ENCODE measurements around the gene MRPS18A.
"Not testable (repeated sequence)": the region's sequence is repeated elsewhere in the genome, so short reads cannot be mapped to it uniquely, and the experiment has no call there.

The MRPS18A gene

DNA sequence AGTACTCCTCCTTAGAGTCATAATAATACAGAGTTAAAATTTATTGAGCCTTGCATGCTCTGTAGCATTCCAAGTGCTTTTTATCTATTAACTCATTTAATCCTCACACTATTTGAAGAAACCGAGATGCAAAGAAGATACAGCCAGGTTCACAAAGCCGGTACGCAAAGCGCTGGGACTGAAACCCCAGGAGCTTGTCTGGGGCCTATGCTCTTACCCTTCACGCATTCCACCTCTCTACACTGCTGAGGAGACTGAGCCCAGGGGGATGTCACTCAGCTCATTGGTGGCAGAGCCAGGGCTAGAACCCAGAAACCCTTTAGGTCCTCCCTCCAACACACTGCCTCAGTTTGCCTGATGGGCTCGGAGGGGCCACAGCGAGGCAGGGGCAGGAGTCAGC is 19.7 kb upstream of the MRPS18A start:
- Histone ChIP-seq H3K27ac (peak overlapping the region; percentile 94; the same call in 1 of the 2 replicates), H3K9ac (ENCODE audit: insufficient read length) (peak overlapping the region; percentile 69), H3K9me3 (ENCODE audit: low read depth, low read length) (no peaks in the 10 kb centered on the region), H3K36me3 (ENCODE audit: insufficient read depth, low read length) (no peaks in the 10 kb centered on the region), H3K4me3 (no peak overlapping the region)
- DNase-seq (ENCODE audit: low read depth, low spot score): no peak
- no peak for TF ChIP-seq FOXP2 (optimal IDR thresholded peaks at IDR 0.05; ENCODE audit: control extremely low read depth, extremely low read length, insufficient read depth)
- no peak for TF ChIP-seq EZH2 (IDR thresholded peaks at IDR 0.05)
- no peak for TF ChIP-seq POLR2AphosphoS5 (IDR thresholded peaks at IDR 0.05; ENCODE audit: borderline replicate concordance, low read depth, low read length)

DNA sequence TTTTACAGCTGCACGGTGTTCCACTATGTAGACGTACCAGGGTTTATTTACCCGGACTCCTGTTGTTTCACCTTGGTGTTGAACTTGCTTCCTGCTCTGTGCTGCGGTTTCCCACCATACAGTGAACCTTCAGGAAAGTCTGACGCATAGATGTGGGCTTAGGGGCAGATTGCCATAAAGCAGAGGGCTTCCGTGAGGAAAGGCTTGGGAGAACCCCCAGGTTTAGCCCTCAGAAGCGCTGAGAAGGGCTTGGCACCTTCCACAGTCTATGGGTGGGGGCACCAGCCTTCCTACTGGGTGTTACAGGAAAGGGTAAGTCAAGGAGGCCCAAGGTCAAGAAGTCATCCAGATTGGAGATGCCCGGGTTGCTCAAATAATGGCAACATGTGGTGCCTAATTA is 19.2 kb upstream of the MRPS18A start:
- Histone ChIP-seq H3K36me3 (ENCODE audit: insufficient read depth, low read length) (no peaks in the 10 kb centered on the region), H3K9me3 (ENCODE audit: low read depth, low read length) (no peaks in the 10 kb centered on the region), H3K4me3 (peak overlapping the region; percentile 64; the same call in 1 of the 2 replicates), H3K27ac (peak overlapping the region; percentile 94), H3K9ac (ENCODE audit: insufficient read length) (peak overlapping the region; percentile 69)
- no peak for TF ChIP-seq EZH2 (IDR thresholded peaks at IDR 0.05)
- TF ChIP-seq FOXP2 (optimal IDR thresholded peaks at IDR 0.05; ENCODE audit: control extremely low read depth, extremely low read length, insufficient read depth): no peak
- TF ChIP-seq POLR2AphosphoS5 (IDR thresholded peaks at IDR 0.05; ENCODE audit: borderline replicate concordance, low read depth, low read length): no peak
- DNase-seq (ENCODE audit: low read depth, low spot score): no peak

DNA sequence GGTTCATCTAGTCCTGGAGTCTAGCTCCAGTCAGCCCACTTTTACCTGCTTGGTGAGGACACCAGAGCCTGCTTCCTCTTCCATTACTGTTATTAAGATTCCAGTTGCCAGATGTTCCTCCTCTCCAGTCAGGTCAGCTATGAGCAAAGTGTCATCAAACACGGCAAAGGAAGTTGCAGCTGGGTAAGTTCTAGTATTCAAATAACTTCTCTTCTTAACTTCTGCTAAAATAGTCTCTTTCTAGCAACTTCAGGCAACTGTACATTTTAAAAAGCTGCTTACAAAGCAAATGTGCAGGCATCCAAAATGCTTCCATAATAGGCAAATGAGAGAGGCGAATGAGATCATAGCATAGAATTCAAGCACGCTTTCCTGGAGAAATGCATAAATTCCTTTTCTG is 18.4 kb upstream of the MRPS18A start:
- peak overlapping the region; percentile 64 for H3K4me3 ChIP-seq
- DNase-seq (ENCODE audit: low read depth, low spot score): no peak
- TF ChIP-seq FOXP2 (optimal IDR thresholded peaks at IDR 0.05; ENCODE audit: control extremely low read depth, extremely low read length, insufficient read depth) (no peak), EZH2 (IDR thresholded peaks at IDR 0.05) (no peak)
- H3K9me3 ChIP-seq (ENCODE audit: low read depth, low read length): no peaks in the 10 kb centered on the region
- H3K27ac ChIP-seq: peak overlapping the region; percentile 94
- no peaks in the 10 kb centered on the region for H3K36me3 ChIP-seq (ENCODE audit: insufficient read depth, low read length)
- H3K9ac ChIP-seq (ENCODE audit: insufficient read length): peak overlapping the region; percentile 69

DNA sequence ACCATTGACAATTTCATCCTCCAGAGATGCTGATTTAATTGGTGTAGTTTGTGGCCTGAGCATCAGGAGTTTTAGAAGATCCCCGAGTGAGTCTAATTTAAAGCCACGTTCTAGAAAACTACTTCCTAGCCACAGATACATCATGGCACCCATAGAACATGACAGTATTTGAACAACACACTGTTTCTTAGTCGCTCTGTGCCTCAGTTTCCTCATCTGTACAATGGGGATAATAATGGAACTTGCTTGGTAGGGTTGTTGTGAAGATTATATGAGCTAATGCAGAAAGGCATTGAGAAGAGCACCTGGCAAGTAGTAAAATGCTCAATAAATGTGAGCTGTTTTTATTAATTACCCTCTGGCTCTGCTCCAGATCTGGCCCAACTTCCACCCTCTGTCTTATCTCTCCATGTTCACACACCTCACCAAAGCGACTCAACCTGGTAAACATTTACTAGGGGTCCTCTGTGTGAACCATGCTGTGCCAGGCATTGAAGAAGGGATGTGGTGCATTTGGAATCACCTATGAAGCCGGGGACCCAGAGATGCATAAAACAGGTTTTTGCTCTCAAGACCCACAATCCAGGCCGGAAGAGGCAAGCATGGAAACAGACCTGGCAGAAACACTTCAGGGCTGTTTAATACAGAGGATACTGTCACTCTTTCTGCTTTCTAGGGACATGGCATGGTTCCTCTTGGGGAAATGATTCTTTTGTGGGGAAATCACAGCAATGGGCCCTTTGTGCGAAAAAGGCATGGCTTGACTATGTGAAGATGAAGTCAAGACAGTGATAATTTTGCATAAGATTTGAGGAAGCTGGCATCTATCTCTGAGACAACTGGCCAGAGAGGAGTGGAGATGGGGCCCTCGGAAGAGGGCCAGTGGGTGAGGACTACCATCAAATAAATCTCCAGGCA is 16.2 kb upstream of the MRPS18A start:
- Histone ChIP-seq H3K9me3 (ENCODE audit: low read depth, low read length) (no peaks in the 10 kb centered on the region), H3K27ac (peak overlapping the region; percentile 22; the same call in 1 of the 2 replicates), H3K4me3 (no peak overlapping the region), H3K9ac (ENCODE audit: insufficient read length) (no peak overlapping the region), H3K36me3 (ENCODE audit: insufficient read depth, low read length) (no peaks in the 10 kb centered on the region)
- DNase-seq (ENCODE audit: low read depth, low spot score): no peak
- TF ChIP-seq EZH2 (IDR thresholded peaks at IDR 0.05): no peak
- no peak for TF ChIP-seq FOXP2 (optimal IDR thresholded peaks at IDR 0.05; ENCODE audit: control extremely low read depth, extremely low read length, insufficient read depth)
- TF ChIP-seq POLR2AphosphoS5 (IDR thresholded peaks at IDR 0.05; ENCODE audit: borderline replicate concordance, low read depth, low read length): no peak

DNA sequence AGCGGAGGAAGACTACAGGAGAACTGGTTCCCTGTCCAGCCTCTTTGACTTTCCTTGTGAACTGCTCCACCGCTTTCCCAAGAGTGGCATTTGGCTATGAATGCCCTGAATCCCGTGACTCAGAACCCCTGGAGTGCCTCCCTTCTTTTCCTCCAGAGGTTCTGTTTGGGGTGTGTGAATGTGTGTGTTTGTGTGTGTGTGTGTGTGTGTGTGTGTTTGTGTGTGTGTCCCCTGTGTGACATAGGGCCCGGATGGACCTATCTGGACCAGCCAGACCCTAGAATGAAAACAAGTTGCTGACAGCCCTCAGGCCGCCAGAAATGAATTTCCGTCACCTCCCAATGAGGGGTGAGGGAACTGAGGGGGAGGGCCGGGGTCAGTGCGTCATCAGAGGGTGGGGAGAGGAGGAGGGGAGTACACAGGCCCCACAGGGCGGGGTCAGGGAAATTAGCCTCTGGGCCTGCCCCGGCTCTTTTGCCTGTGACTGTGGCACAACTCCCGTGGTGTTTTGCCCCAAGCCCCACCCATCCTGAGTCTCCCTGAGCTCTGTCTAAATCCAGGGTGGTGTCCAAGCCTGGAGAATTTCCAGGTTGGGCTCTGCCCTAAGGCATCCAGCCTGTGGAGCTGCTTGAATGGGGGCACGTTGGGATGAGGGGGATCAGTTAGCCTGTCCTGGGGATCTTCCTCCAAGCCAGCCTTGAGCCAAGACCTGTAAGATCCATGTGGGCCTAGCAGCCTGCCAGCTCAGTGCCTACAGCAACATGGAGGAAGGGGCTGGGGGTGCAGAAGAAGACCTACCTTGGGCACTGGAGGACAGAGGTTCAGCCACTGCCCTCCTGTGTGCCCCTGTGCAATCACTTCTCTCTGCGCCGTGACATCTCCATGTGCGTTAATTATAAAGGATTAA is 15.2 kb upstream of the MRPS18A start:
- Histone ChIP-seq H3K9ac (ENCODE audit: insufficient read length) (no peak overlapping the region), H3K4me3 (no peak overlapping the region), H3K27ac (no peak overlapping the region; the same call in 1 of the 2 replicates), H3K9me3 (ENCODE audit: low read depth, low read length) (no peaks in the 10 kb centered on the region), H3K36me3 (ENCODE audit: insufficient read depth, low read length) (no peaks in the 10 kb centered on the region)
- TF ChIP-seq EZH2 (IDR thresholded peaks at IDR 0.05) (no peak), FOXP2 (optimal IDR thresholded peaks at IDR 0.05; ENCODE audit: control extremely low read depth, extremely low read length, insufficient read depth) (peak; percentile 35), POLR2AphosphoS5 (IDR thresholded peaks at IDR 0.05; ENCODE audit: borderline replicate concordance, low read depth, low read length) (peak; percentile 54; the same call in 1 of the 2 replicates)
- no peak for DNase-seq (ENCODE audit: low read depth, low spot score)

DNA sequence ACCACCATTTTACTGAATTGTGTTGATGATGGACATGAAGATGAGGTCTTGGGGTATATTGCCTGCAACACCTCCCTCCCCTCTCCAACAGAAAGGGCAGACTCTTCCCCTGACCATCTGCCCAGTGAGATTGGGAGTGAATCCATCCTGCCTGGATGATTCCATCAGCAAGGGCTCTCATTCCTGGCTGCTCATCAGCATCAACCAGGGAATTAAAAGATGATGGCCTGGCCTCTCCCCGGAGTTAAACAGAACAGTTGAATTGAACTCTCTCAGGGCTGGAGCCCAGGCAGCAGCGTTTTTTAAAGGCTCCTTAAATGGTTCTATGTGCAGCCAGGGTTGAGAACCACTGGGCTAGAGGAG is 14.6 kb upstream of the MRPS18A start:
- Histone ChIP-seq H3K4me3 (no peak overlapping the region), H3K9ac (ENCODE audit: insufficient read length) (no peak overlapping the region), H3K27ac (no peak overlapping the region), H3K36me3 (ENCODE audit: insufficient read depth, low read length) (no peaks in the 10 kb centered on the region), H3K9me3 (ENCODE audit: low read depth, low read length) (no peaks in the 10 kb centered on the region)
- no peak for DNase-seq (ENCODE audit: low read depth, low spot score)
- TF ChIP-seq EZH2 (IDR thresholded peaks at IDR 0.05) (no peak), FOXP2 (optimal IDR thresholded peaks at IDR 0.05; ENCODE audit: control extremely low read depth, extremely low read length, insufficient read depth) (no peak), POLR2AphosphoS5 (IDR thresholded peaks at IDR 0.05; ENCODE audit: borderline replicate concordance, low read depth, low read length) (no peak)

DNA sequence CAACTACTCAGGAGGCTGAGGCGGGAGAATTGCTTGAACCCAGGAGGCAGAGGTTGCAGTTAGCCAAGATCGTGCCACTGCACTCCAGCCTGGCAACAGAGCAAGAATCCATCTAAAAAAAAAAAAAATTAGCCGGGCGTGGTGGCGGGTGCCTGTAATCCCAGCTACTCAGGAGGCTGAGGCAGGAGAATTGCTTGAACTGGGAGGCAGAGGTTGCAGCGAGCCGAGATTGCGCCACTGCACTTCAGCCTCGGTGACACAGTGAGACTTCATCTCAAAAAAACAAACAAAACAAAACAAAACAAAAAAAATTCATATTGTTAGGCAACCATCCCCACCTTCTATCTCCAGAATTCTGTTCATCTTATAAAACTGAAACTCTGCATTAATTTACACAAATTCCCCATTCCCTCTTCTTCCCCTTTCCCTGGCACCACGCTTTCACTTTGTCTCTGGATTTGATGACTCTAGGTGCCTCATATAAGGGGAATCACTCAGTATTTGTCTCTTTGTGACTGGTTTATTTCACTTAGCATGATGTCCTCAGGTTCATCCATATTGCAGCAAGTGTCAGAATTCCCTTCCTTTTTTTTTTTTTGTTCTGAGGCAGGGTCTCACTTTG is 13.5 kb upstream of the MRPS18A start:
- H3K9ac ChIP-seq (ENCODE audit: insufficient read length); H3K36me3 ChIP-seq (ENCODE audit: insufficient read depth, low read length); DNase-seq (ENCODE audit: low read depth, low spot score); H3K4me3 ChIP-seq; H3K9me3 ChIP-seq (ENCODE audit: low read depth, low read length): not testable (repeated sequence)
- peak overlapping the region; percentile 19; the same call in 1 of the 2 replicates for H3K27ac ChIP-seq

All from SK-N-MC (cell line).